ENCODE results near the gene ARHGAP26. TPM values are rescaled to one million over a fixed set of nuclear protein-coding genes. Genes with fewer than 3 reads are reported as not detected.

The ARHGAP26 gene
- total RNA-seq, 4 donors from 2014 or later = 22.3 to 40.7 (median 28.2) TPM

DNA sequence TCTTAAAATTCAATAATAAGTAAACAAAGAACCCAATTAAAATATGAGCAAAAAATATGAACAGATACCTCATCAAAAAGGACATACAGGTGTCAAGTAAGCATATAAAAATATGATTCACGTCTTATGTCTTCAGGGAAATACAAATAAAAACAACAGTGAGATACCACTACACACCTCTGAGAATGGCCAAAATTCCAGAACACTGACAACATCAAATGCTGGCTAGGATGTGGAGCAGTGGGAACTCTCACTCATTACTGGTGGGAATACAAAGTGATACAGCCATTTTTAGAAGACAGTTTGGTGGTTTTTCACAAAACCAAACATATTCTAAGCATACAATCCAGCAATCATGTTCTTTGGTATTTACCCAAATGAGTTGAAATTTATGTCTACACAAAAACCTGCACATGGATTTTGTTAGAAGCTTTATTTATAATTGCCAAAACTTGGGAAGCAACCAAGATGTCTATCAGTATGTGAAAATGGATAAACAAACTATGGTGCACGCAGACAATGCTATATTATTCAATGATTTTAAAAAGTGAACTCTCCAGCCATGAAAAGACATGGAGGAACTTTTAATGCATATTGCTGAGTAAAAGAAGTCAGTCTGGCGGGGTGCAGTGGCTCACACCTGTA is 381.0 kb downstream of the ARHGAP26 start:
- Histone ChIP-seq H3K36me3 (peaks cover 0 to 35% (median 7%) of the 10 kb centered on the region in 4 donors), H3K9me3 (no peaks in the 10 kb centered on the region), H3K27ac (replicated peaks in 1 of 4) (no peak overlapping the region), H3K27me3 (no peaks in the 10 kb centered on the region), H3K4me3 (no peak overlapping the region), H3K4me1 (peaks cover 32 to 76% (median 71%) of the 10 kb centered on the region in 4 donors)
- DNase-seq (ENCODE audit: extremely low spot score) = no peak
- 86% methylated on average over 3 of the region's 3 CpGs for WGBS
- TF ChIP-seq POLR2AphosphoS5 (IDR thresholded peaks at IDR 0.05) (no peak), EP300 (IDR thresholded peaks at IDR 0.05) (no peak), POLR2A (IDR thresholded peaks at IDR 0.05; ENCODE audit: low read depth) (no peak)
- TF ChIP-seq, protein P1, sequence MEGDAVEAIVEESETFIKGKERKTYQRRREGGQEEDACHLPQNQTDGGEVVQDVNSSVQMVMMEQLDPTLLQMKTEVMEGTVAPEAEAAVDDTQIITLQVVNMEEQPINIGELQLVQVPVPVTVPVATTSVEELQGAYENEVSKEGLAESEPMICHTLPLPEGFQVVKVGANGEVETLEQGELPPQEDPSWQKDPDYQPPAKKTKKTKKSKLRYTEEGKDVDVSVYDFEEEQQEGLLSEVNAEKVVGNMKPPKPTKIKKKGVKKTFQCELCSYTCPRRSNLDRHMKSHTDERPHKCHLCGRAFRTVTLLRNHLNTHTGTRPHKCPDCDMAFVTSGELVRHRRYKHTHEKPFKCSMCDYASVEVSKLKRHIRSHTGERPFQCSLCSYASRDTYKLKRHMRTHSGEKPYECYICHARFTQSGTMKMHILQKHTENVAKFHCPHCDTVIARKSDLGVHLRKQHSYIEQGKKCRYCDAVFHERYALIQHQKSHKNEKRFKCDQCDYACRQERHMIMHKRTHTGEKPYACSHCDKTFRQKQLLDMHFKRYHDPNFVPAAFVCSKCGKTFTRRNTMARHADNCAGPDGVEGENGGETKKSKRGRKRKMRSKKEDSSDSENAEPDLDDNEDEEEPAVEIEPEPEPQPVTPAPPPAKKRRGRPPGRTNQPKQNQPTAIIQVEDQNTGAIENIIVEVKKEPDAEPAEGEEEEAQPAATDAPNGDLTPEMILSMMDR (IDR thresholded peaks at IDR 0.05) = no peak
- intact Hi-C loops (cut with DNase I) = no loop called here

- H3K36me3 ChIP-seq = peaks cover 0 to 31% (median 4%) of the 10 kb centered on the region in 4 donors
- H3K9me3 ChIP-seq = no peaks in the 10 kb centered on the region
- H3K4me1 ChIP-seq = peaks cover 37 to 72% (median 67%) of the 10 kb centered on the region in 4 donors
- peak overlapping the region; percentile 78 to 83 (median 82) for H3K27ac ChIP-seq (replicated peaks in 1 of 4)
- intact Hi-C loops (cut with DNase I) = no loop called here
- H3K27me3 ChIP-seq = no peaks in the 10 kb centered on the region
- H3K4me3 ChIP-seq = no peak overlapping the region
- TF ChIP-seq POLR2A (IDR thresholded peaks at IDR 0.05; ENCODE audit: low read depth) (no peak), POLR2AphosphoS5 (IDR thresholded peaks at IDR 0.05) (no peak), EP300 (IDR thresholded peaks at IDR 0.05) (no peak)
- TF ChIP-seq, protein P1 (IDR thresholded peaks at IDR 0.05) = no peak
- no peak for DNase-seq (ENCODE audit: extremely low spot score)
- 100% methylated on average over 2 of the region's 2 CpGs for WGBS
These were observed 382.3 kb downstream of the ARHGAP26 start for GRCh38 chr5:143152445-143152844.

GRCh38 chr5:143153332-143154119 is 383.3 kb downstream of the ARHGAP26 start:
- peak overlapping the region in 2 of 4 donors; percentile 8 to 20 for H3K4me3 ChIP-seq
- 40% methylated on average over 7 of the region's 7 CpGs for WGBS
- intact Hi-C loops (cut with DNase I) = no loop called here
- DNase-seq (ENCODE audit: extremely low spot score) = peak; percentile 96
- H3K36me3 ChIP-seq = peaks cover 0 to 20% (median 3%) of the 10 kb centered on the region in 4 donors
- no peaks in the 10 kb centered on the region for H3K9me3 ChIP-seq
- peak; percentile 75 to 80 for TF ChIP-seq POLR2AphosphoS5 (IDR thresholded peaks at IDR 0.05)
- TF ChIP-seq, protein P1 (IDR thresholded peaks at IDR 0.05) = no peak
- peak; percentile 9 for TF ChIP-seq EP300 (IDR thresholded peaks at IDR 0.05)
- H3K4me1 ChIP-seq = peaks cover 36 to 61% (median 56%) of the 10 kb centered on the region in 4 donors
- H3K27ac ChIP-seq (replicated peaks in 1 of 4) = peak overlapping the region; percentile 78 to 83 (median 82)
- H3K27me3 ChIP-seq = no peaks in the 10 kb centered on the region

DNA sequence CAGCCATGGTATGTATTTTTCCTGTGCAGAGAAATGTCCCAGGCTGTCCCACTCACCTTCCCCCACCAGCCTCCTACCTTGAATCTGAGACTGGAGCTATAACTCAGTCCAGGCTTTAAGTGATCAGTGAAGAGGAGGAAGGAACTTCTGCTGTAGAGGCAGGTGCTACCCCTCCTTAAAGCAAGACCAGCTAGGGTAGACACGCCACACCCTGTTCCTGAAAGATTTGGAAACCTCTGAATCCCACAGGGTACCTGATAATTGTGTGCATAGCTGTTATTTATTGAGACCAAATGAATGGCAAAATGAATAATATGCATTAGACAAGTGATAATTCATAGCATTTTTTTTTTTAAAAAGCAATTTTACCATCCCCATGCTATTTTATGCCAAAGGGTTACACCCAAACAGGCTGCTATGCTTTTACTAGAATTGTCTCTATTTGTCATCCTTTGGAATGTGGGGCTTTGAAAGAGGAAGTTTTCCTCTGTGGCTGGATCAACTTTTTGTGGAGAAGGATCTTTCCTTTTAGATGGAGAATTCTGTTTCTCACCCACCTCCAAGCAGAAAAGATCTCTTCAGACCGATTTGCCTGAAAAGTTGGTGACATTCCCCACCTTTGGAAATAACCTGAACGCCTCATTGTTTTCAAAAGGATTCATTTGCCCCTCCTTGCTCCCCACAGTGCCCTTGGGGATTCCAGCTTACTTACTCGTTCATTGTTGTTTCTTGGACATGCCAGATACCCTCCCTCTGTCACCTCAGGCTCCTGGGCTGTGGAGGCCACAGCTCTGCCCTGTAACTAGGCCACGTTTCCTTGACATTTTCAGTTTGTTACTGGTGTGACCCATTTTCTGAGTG is 384.6 kb downstream of the ARHGAP26 start:
- Histone ChIP-seq H3K4me3 (no peak overlapping the region), H3K36me3 (peaks cover 0 to 9% (median 3%) of the 10 kb centered on the region in 4 donors), H3K27me3 (no peaks in the 10 kb centered on the region), H3K4me1 (peaks cover 34 to 49% (median 47%) of the 10 kb centered on the region in 4 donors), H3K9me3 (no peaks in the 10 kb centered on the region), H3K27ac (replicated peaks in 1 of 4) (peak overlapping the region; percentile 78 to 83 (median 82))
- WGBS = 55% methylated on average over 5 of the region's 5 CpGs
- no peak for DNase-seq (ENCODE audit: extremely low spot score)
- intact Hi-C loops (cut with DNase I) = no loop called here
- TF ChIP-seq EP300 (IDR thresholded peaks at IDR 0.05) (no peak), POLR2AphosphoS5 (IDR thresholded peaks at IDR 0.05) (no peak), POLR2A (IDR thresholded peaks at IDR 0.05; ENCODE audit: low read depth) (no peak)
- TF ChIP-seq, protein P1 (IDR thresholded peaks at IDR 0.05) = no peak
